H1 (cell line): ENCODE measurements around the gene SUCLG2. TPM values are rescaled to one million over a fixed set of nuclear protein-coding genes. Genes with fewer than 3 reads are reported as not detected.
A peak's percentile ranks its signal among the peaks of the same experiment; 100 is the strongest.

Experiments used
- CTCF ChIA-PET: fragments of 300-600 bp; sonication (Branson Sonifier 250); formaldehyde crosslinking; loops from one replicate; lab custom pipeline; 2021; ENCODE audit not compliant: partially characterized antibody; lab: Charles Lee
- POLR2A ChIA-PET: fragments of 300-600 bp; sonication (Branson Sonifier 250); formaldehyde crosslinking; loops from one replicate; lab custom pipeline; 2021; ENCODE audit warnings: inconsistent platforms; ENCODE audit not compliant: partially characterized antibody; lab: Charles Lee
- DNase-seq, 2 experiments: peaks; one replicate each; pipeline versions ENCODE4 v3.0.0 to v3.0.0-alpha.2; 2010 to 2022; ENCODE audit warnings: low spot score in 2 of 2, low read depth in 1 of 2, mixed read lengths in 1 of 2
- FAIRE-seq: peaks from 2 replicates; lab custom pipeline; 2011; peaks lifted over from hg19 to GRCh38; lab: Jason Lieb, UNC
- H2AFZ ChIP-seq: 2 replicates; pipeline ENCODE4 v1.8.1; 2012; ENCODE audit warnings: low read length, inconsistent platforms
- H2AK5ac ChIP-seq: 2 replicates; pipeline ENCODE4 v1.6.1; 2013; ENCODE audit warnings: low read depth, low read length
- H2BK120ac ChIP-seq: replicated peaks from 2 replicates; pipeline ENCODE3; 2013; ENCODE audit warnings: low read depth, low read length, inconsistent platforms
- H2BK12ac ChIP-seq: 2 replicates; pipeline ENCODE4 v1.6.1; 2013; ENCODE audit warnings: low read depth, low read length
- H2BK15ac ChIP-seq: 2 replicates; pipeline ENCODE4 v1.6.1; 2013; ENCODE audit warnings: low read length
- H2BK20ac ChIP-seq: 2 replicates; pipeline ENCODE4 v1.6.1; 2013; ENCODE audit warnings: low read length
- H2BK5ac ChIP-seq: 2 replicates; pipeline ENCODE4 v1.6.1; 2013; ENCODE audit warnings: low read depth, low read length
- H3K14ac ChIP-seq: 2 replicates; pipeline ENCODE4 v1.6.1; 2013; ENCODE audit warnings: inconsistent platforms; ENCODE audit not compliant: insufficient read length
- H3K18ac ChIP-seq: 2 replicates; pipeline ENCODE4 v1.6.1; 2013; ENCODE audit warnings: low read length; ENCODE audit errors: extremely low read depth
- H3K23ac ChIP-seq: 2 replicates; pipeline ENCODE4 v1.6.1; 2013; ENCODE audit warnings: inconsistent platforms; ENCODE audit not compliant: insufficient read length
- H3K23me2 ChIP-seq: 2 replicates; pipeline ENCODE4 v1.6.1; 2013; ENCODE audit warnings: low read depth, low read length
- H3K27ac ChIP-seq: 2 replicates; pipeline ENCODE4 v1.6.1; 2011; ENCODE audit warnings: low read depth, low read length, inconsistent platforms
- H3K27me3 ChIP-seq, 4 experiments: replicated peaks in 1 of 4; 1 replicate in 1 of 4; 2 replicates in 3 of 4; pipeline versions ENCODE4 v1.6.1 to v1.8.1; 2011 to 2013; ENCODE audit warnings: low read length in 3 of 4, mild to moderate bottlenecking in 3 of 4, inconsistent platforms in 2 of 4, mixed read lengths in 2 of 4, moderate library complexity in 1 of 4; ENCODE audit not compliant: control insufficient read depth in 3 of 4, insufficient read depth in 3 of 4; ENCODE audit errors: extremely low read depth in 1 of 4
- H3K36me3 ChIP-seq, 4 experiments: 2 replicates each; pipeline versions ENCODE4 v1.6.1 to v1.8.1; 2011 to 2013; ENCODE audit warnings: mild to moderate bottlenecking in 4 of 4, low read length in 3 of 4, moderate library complexity in 2 of 4, control low read depth in 1 of 4, inconsistent platforms in 1 of 4; ENCODE audit not compliant: insufficient read depth in 4 of 4, control insufficient read depth in 2 of 4
- H3K4ac ChIP-seq: replicated peaks from 2 replicates; pipeline ENCODE3; 2013; ENCODE audit warnings: low read length, low read depth, mixed read lengths, inconsistent platforms; ENCODE audit not compliant: insufficient read length
- H3K4me1 ChIP-seq, 4 experiments: replicated peaks in 1 of 4; 1 replicate in 1 of 4; 2 replicates in 3 of 4; pipeline versions ENCODE4 v1.6.1 to v1.8.1; 2011 to 2013; ENCODE audit warnings: low read length in 3 of 4, inconsistent platforms in 2 of 4, mixed read lengths in 1 of 4; ENCODE audit not compliant: insufficient read depth in 4 of 4, control insufficient read depth in 3 of 4
- H3K4me2 ChIP-seq, 2 experiments: 2 replicates each; pipeline versions ENCODE4 v1.6.1 to v1.8.1; 2011 to 2013; ENCODE audit warnings: low read depth in 2 of 2, low read length in 2 of 2, control low read depth in 1 of 2, inconsistent platforms in 1 of 2, mild to moderate bottlenecking in 1 of 2; ENCODE audit not compliant: insufficient read depth in 1 of 2
- H3K4me3 ChIP-seq, 4 experiments: fragments of 200-600, 300-600 bp in 1 of 4; sonication (generic), shearing (Covaris generic), sonication (Bioruptor Twin) in 1 of 4; 2 replicates each; pipeline versions ENCODE4 v1.5.1 to v1.8.1; 2011 to 2016; ENCODE audit warnings: low read length in 4 of 4, low read depth in 3 of 4, control low read depth in 2 of 4, inconsistent platforms in 2 of 4, mild to moderate bottlenecking in 2 of 4, mixed read lengths in 1 of 4, moderate library complexity in 1 of 4; ENCODE audit not compliant: insufficient read depth in 2 of 4; ENCODE audit errors: extremely low read depth in 1 of 4
- H3K56ac ChIP-seq: replicated peaks from 2 replicates; pipeline ENCODE3; 2013; ENCODE audit warnings: low read depth, mild to moderate bottlenecking, mixed read lengths, low read length, inconsistent platforms; ENCODE audit not compliant: insufficient read length
- H3K79me1 ChIP-seq: 2 replicates; pipeline ENCODE4 v1.6.1; 2013; ENCODE audit warnings: low read depth, low read length, control low read depth
- H3K79me2 ChIP-seq, 2 experiments: 2 replicates each; pipeline versions ENCODE4 v1.6.1 to v1.8.1; 2012 to 2013; ENCODE audit warnings: low read length in 2 of 2, mild to moderate bottlenecking in 2 of 2, inconsistent platforms in 1 of 2; ENCODE audit not compliant: insufficient read depth in 2 of 2, control insufficient read depth in 1 of 2
- H3K9ac ChIP-seq, 4 experiments: replicated peaks in 1 of 4; 1 replicate in 1 of 4; 2 replicates in 3 of 4; pipeline versions ENCODE4 v1.6.1 to v1.8.1; 2011 to 2013; ENCODE audit warnings: low read depth in 3 of 4, low read length in 3 of 4, control low read depth in 2 of 4, mild to moderate bottlenecking in 2 of 4, moderate library complexity in 2 of 4, inconsistent platforms in 1 of 4; ENCODE audit errors: extremely low read depth in 1 of 4
- H3K9me3 ChIP-seq, 2 experiments: 2 replicates each; pipeline versions ENCODE4 v1.6.1 to v1.8.1; 2012 to 2013; ENCODE audit warnings: mild to moderate bottlenecking in 2 of 2, moderate library complexity in 2 of 2, control low read depth in 1 of 2, inconsistent platforms in 1 of 2, low read depth in 1 of 2, low read length in 1 of 2, mixed read lengths in 1 of 2; ENCODE audit not compliant: insufficient read depth in 2 of 2
- H4K20me1 ChIP-seq, 2 experiments: replicated peaks in 1 of 2; 2 replicates each; pipeline versions ENCODE3 to v1.8.1; 2011 to 2013; ENCODE audit warnings: inconsistent platforms in 2 of 2, low read length in 2 of 2, mild to moderate bottlenecking in 1 of 2; ENCODE audit not compliant: insufficient read depth in 2 of 2, control insufficient read depth in 1 of 2
- H4K5ac ChIP-seq: 2 replicates; pipeline ENCODE4 v1.6.1; 2013; ENCODE audit warnings: low read length, low read depth, mixed read lengths, inconsistent platforms; ENCODE audit not compliant: insufficient read length
- H4K8ac ChIP-seq: 2 replicates; pipeline ENCODE4 v1.8.0; 2013; ENCODE audit warnings: mild to moderate bottlenecking, moderate library complexity, low read length, inconsistent platforms; ENCODE audit not compliant: insufficient read depth; ENCODE audit errors: extremely low read depth
- H4K91ac ChIP-seq: replicated peaks from 2 replicates; pipeline ENCODE3; 2013; ENCODE audit warnings: low read length, mixed read lengths, inconsistent platforms; ENCODE audit not compliant: insufficient read length
- ATF3 ChIP-seq: IDR thresholded peaks from 2 replicates; pipeline ENCODE4 v1.6.1; 2011; ENCODE audit warnings: low read depth, mild to moderate bottlenecking, low read length; ENCODE audit not compliant: insufficient read depth
- CREB1 ChIP-seq: IDR thresholded peaks from 2 replicates; pipeline ENCODE4 v1.6.1; 2012; ENCODE audit warnings: inconsistent platforms
- KDM4A ChIP-seq: IDR thresholded peaks from one replicate; pipeline ENCODE4 v1.7.1; 2012; ENCODE audit warnings: low read depth, mild to moderate bottlenecking, moderate library complexity, low read length, inconsistent platforms; ENCODE audit not compliant: severe bottlenecking
- NANOG ChIP-seq: IDR thresholded peaks from 2 replicates; pipeline ENCODE4 v1.6.1; 2011; ENCODE audit warnings: low read length, low read depth, mild to moderate bottlenecking, inconsistent platforms; ENCODE audit not compliant: insufficient read depth, poor library complexity, severe bottlenecking
- POLR2A ChIP-seq, 2 experiments: IDR thresholded peaks; 1 replicate in 1 of 2; 2 replicates in 1 of 2; pipeline ENCODE4 v1.6.1; 2011; ENCODE audit warnings: low read depth in 2 of 2, low read length in 2 of 2, mild to moderate bottlenecking in 2 of 2; ENCODE audit errors: control extremely low read depth in 1 of 2
- RFX5 ChIP-seq: IDR thresholded peaks from 2 replicates; pipeline ENCODE4 v1.6.1; 2011; ENCODE audit warnings: low read depth, low read length, improper control_type of control experiment, borderline replicate concordance
- SIRT6 ChIP-seq: IDR thresholded peaks from one replicate; pipeline ENCODE4 v1.7.1; 2012; ENCODE audit warnings: low read length, inconsistent platforms
- SIX5 ChIP-seq: IDR thresholded peaks from 2 replicates; pipeline ENCODE4 v1.6.1; 2011; ENCODE audit warnings: mild to moderate bottlenecking, low read depth, low read length
- SP1 ChIP-seq: IDR thresholded peaks from 2 replicates; pipeline ENCODE4 v1.6.1; 2011; ENCODE audit warnings: low read depth, low read length
- SRF ChIP-seq: IDR thresholded peaks from 2 replicates; pipeline ENCODE4 v1.6.1; 2011; ENCODE audit warnings: mild to moderate bottlenecking, low read depth, low read length, moderate library complexity
- TAF1 ChIP-seq: IDR thresholded peaks from 2 replicates; pipeline ENCODE4 v1.6.1; 2011; ENCODE audit warnings: mild to moderate bottlenecking, low read depth, low read length
- USF2 ChIP-seq: IDR thresholded peaks from 2 replicates; pipeline ENCODE4 v1.6.1; 2011; ENCODE audit warnings: low read length, improper control_type of control experiment
- WGBS, 2 experiments: shearing (Covaris generic) in 1 of 2; methylation state at CpG; one replicate each; pipeline versions ENCODE4 v1.1.6 to v1.1.7; 2013 to 2015; ENCODE audit warnings: low lambda C conversion rate in 2 of 2, mixed read lengths in 2 of 2, inconsistent platforms in 1 of 2, low coverage in 1 of 2, missing lambda C conversion rate in 1 of 2; ENCODE audit not compliant: insufficient replicate concordance in 2 of 2, insufficient coverage in 1 of 2, insufficient read length in 1 of 2; ENCODE audit errors: extremely low coverage in 1 of 2, missing lambda C conversion rate in 1 of 2; 5-methylcytosine and 5-hydroxymethylcytosine counted together
- polyA plus RNA-seq, 7 experiments: library from polyadenylated mRNA; depleted of rRNA in 3 of 7; stranded (reverse) in 5 of 7; unstranded in 2 of 7; fragments of >200 nt in 5 of 7; fragments of 200-250 nt in 2 of 7; gene quantifications; 1 replicate in 5 of 7; 2 replicates in 1 of 7; 4 replicates in 1 of 7; pipeline versions ENCODE4 v1.2.1 to v1.2.3, GENCODE V29; 2011 to 2013; ENCODE audit warnings: missing spikeins in 2 of 7, mixed read lengths in 2 of 7
- total RNA-seq: library from RNA; stranded (reverse); fragmentation: NEBNext Ultra II Directional; extraction: Animal tissue kit (Norgen Biotek cat#: 25700); gene quantifications from 2 replicates; pipeline ENCODE4 v1.2.1, GENCODE V29; 2021

Gene SUCLG2
- total and polyA plus RNA-seq, 2 of the 8 experiments (the other 6 are each of a cell fraction or from before 2014, with no cell fraction given): 12.9 to 46.2 TPM

GRCh38 chr3:67377299-67377698 lies 277.1 kb downstream of the SUCLG2 start:
- Histone ChIP-seq H2BK15ac (no peak overlapping the region), H3K79me1 (no peaks in the 10 kb centered on the region), H3K18ac (no peak overlapping the region), H2BK120ac (no peak overlapping the region), H3K9me3 (no peaks in the 10 kb centered on the region), H3K56ac (no peak overlapping the region), H3K9ac (no peak overlapping the region), H3K23ac (no peak overlapping the region), H2BK12ac (no peak overlapping the region), H3K79me2 (no peaks in the 10 kb centered on the region), H2BK20ac (no peak overlapping the region), H3K4me1 (peaks cover 0 to 4% (median 2%) of the 10 kb centered on the region in 4 experiments; a peak in 2 of 7 replicates), H4K91ac (no peak overlapping the region), H3K27ac (no peak overlapping the region), H3K36me3 (no peaks in the 10 kb centered on the region), H3K4me2 (no peak overlapping the region), H4K8ac (no peak overlapping the region), H3K14ac (no peak overlapping the region), H2BK5ac (no peak overlapping the region), H3K27me3 (no peaks in the 10 kb centered on the region), H4K20me1 (no peaks in the 10 kb centered on the region), H3K23me2 (no peaks in the 10 kb centered on the region), H2AFZ (no peak overlapping the region), H4K5ac (no peak overlapping the region), H2AK5ac (no peak overlapping the region), H3K4me3 (no peak overlapping the region), H3K4ac (no peak overlapping the region)
- no peak for DNase-seq
- 73% methylated on average over 3 of the region's 3 CpGs; no CpG with 5 or more reads in 1 of the 2 experiments for WGBS, 2 experiments
- POLR2A ChIA-PET: no interaction called here
- CTCF ChIA-PET: interaction anchor here (1.0 to 1.9 kb wide), 5 partner anchors 12 to 439 kb away, joined by 3 to 8 read pairs (median 5); no protein-coding TSS in a partner anchor
- no peak for FAIRE-seq
- TF ChIP-seq SIX5 (peak; percentile 53; the same call in 1 of the 2 replicates), SP1 (no peak), RFX5 (no peak), CREB1 (no peak), TAF1 (no peak), USF2 (peak; percentile 92), ATF3 (peak; percentile 84), SRF (no peak), SIRT6 (no peak), POLR2A (IDR thresholded peaks at IDR 0.05; ENCODE audit: control extremely low read depth in 1 of 2, low read depth in 2 of 2, low read length in 2 of 2) (no peak), KDM4A (no peak), NANOG (no peak)
